H1 (cell line): Measurements from ENCODE around the gene C1S. TPM values are rescaled to one million over a fixed set of nuclear protein-coding genes. Genes with fewer than 3 reads are reported as not detected.

ENCODE experiments used
- CBX8 ChIP-seq: fragments of 300-800, 300-1000 bp; sonication (generic); IDR thresholded peaks from 2 replicates; pipeline ENCODE4 v1.7.1; 2016; ENCODE audit warnings: low read depth, low read length, borderline replicate concordance
- CHD1 ChIP-seq: IDR thresholded peaks from 2 replicates; pipeline ENCODE4 v1.6.1; 2012; ENCODE audit warnings: low read depth, low read length, improper control_type of control experiment
- CHD7 ChIP-seq: fragments of 300-600 bp; sonication (generic); IDR thresholded peaks from 2 replicates; pipeline ENCODE4 v1.7.1; 2012; ENCODE audit warnings: low read length, moderate library complexity, mild to moderate bottlenecking, inconsistent platforms; ENCODE audit not compliant: insufficient replicate concordance
- E2F6 ChIP-seq: IDR thresholded peaks from 2 replicates; pipeline ENCODE4 v1.6.1; 2012; ENCODE audit warnings: inconsistent platforms
- polyA plus RNA-seq, 7 experiments: library from polyadenylated mRNA; depleted of rRNA in 3 of 7; stranded (reverse) in 5 of 7; unstranded in 2 of 7; fragments of >200 nt in 5 of 7; fragments of 200-250 nt in 2 of 7; gene quantifications; 1 replicate in 5 of 7; 2 replicates in 1 of 7; 4 replicates in 1 of 7; pipeline versions ENCODE4 v1.2.1 to v1.2.3, GENCODE V29; 2011 to 2013; ENCODE audit warnings: missing spikeins in 2 of 7, mixed read lengths in 2 of 7
- total RNA-seq: library from RNA; stranded (reverse); fragmentation: NEBNext Ultra II Directional; extraction: Animal tissue kit (Norgen Biotek cat#: 25700); gene quantifications from 2 replicates; pipeline ENCODE4 v1.2.1, GENCODE V29; 2021

Gene C1S
- total and polyA plus RNA-seq, 2 of the 8 experiments (the other 6 are each of a cell fraction or from before 2014, with no cell fraction given), result 4.4 to 7.3 TPM

GRCh38 chr12:7073946-7074345, 13.4 kb downstream of the C1S start (continued):
- TF ChIP-seq CHD1 (no peak), CBX8 (no peak), CHD7 (no peak), E2F6 (no peak)
